OCI-LY7 (cell line): ENCODE results near the gene SLFN5. TPM values are rescaled to one million over a fixed set of nuclear protein-coding genes. Genes with fewer than 3 reads are reported as not detected.
"Not testable (repeated sequence)": the region's sequence is repeated elsewhere in the genome, so short reads cannot be mapped to it uniquely, and the experiment has no call there.

ENCODE experiments used
- BruUV-seq: library from RNA; stranded (reverse); fragments of 400-500 nt; replicated peaks from 2 replicates; lab custom pipeline; 2021; lab: Mats Ljungman, UMichigan
- CTCF ChIA-PET: fragments of 300-600 bp; sonication (Branson Sonifier 250); formaldehyde crosslinking; loops from one replicate; lab custom pipeline; 2022; ENCODE audit warnings: antibody characterized with exemption; ENCODE audit not compliant: unreplicated experiment; lab: Charles Lee
- POLR2A ChIA-PET: fragments of 300-600 bp; sonication (Branson Sonifier 250); formaldehyde crosslinking; loops from one replicate; lab custom pipeline; 2022; ENCODE audit warnings: antibody characterized with exemption; lab: Charles Lee
- DNase-seq: peaks from one replicate; pipeline ENCODE4 v3.0.0-alpha.2; 2015; ENCODE audit warnings: low spot score
- H2AFZ ChIP-seq: fragments of 200-600 bp; sonication (generic), shearing (Covaris generic); 2 replicates; pipeline ENCODE4 v1.6.1; 2014; ENCODE audit warnings: mild to moderate bottlenecking, antibody characterized with exemption, low read length, moderate library complexity
- H3K27ac ChIP-seq: fragments of 200-600 bp; sonication (generic); 2 replicates; pipeline ENCODE4 v1.5.1; 2014; ENCODE audit warnings: mixed run types, low read depth, mild to moderate bottlenecking, moderate library complexity, low read length, inconsistent platforms; ENCODE audit not compliant: poor library complexity, severe bottlenecking
- H3K36me3 ChIP-seq: fragments of 200-600 bp; sonication (generic); 2 replicates; pipeline ENCODE4 v1.6.1; 2014; ENCODE audit warnings: mild to moderate bottlenecking, antibody characterized with exemption, low read length, moderate library complexity, mixed read lengths; ENCODE audit not compliant: insufficient read depth
- H3K4me1 ChIP-seq: fragments of 200-600 bp; sonication (generic); 2 replicates; pipeline ENCODE4 v1.5.1; 2014; ENCODE audit warnings: mild to moderate bottlenecking, low read length; ENCODE audit not compliant: insufficient read depth, poor library complexity, severe bottlenecking
- H3K4me2 ChIP-seq: fragments of 200-600 bp; sonication (generic); 2 replicates; pipeline ENCODE4 v1.6.1; 2014; ENCODE audit warnings: mild to moderate bottlenecking, low read length
- H3K4me3 ChIP-seq: fragments of 200-600 bp; sonication (generic); 2 replicates; pipeline ENCODE4 v1.5.1; 2014; ENCODE audit warnings: mild to moderate bottlenecking, low read depth, low read length; ENCODE audit not compliant: poor library complexity, severe bottlenecking
- H3K79me2 ChIP-seq: fragments of 200-600 bp; sonication (generic); 2 replicates; pipeline ENCODE4 v1.6.1; 2016; ENCODE audit warnings: low read depth, mild to moderate bottlenecking, low read length, moderate library complexity, mixed read lengths; ENCODE audit not compliant: insufficient read depth
- H3K9me2 ChIP-seq: fragments of 200-600 bp; sonication (generic); 2 replicates; pipeline ENCODE4 v1.6.1; 2016; ENCODE audit warnings: mild to moderate bottlenecking, low read length, mixed read lengths; ENCODE audit not compliant: insufficient read depth
- H3K9me3 ChIP-seq: fragments of 200-600 bp; sonication (generic); 2 replicates; pipeline ENCODE4 v1.6.1; 2014; ENCODE audit warnings: mild to moderate bottlenecking, mixed run types, low read length, mixed read lengths
- H4K20me1 ChIP-seq: fragments of 200-600 bp; sonication (generic); 2 replicates; pipeline ENCODE4 v1.6.1; 2014; ENCODE audit warnings: mild to moderate bottlenecking, antibody characterized with exemption, low read length, moderate library complexity, mixed read lengths; ENCODE audit not compliant: insufficient read depth
- EZH2phosphoT487 ChIP-seq: fragments of 200-600 bp; sonication (generic); IDR thresholded peaks from 2 replicates; pipeline ENCODE4 v1.6.1; 2018; ENCODE audit warnings: low read depth, borderline replicate concordance, mild to moderate bottlenecking, mixed run types, antibody characterized with exemption, low read length, moderate library complexity, mixed read lengths
- intact Hi-C: fragments of 100-400 bp; cut with micrococcal nuclease; formaldehyde crosslinking; loops from one replicate; pipeline ENCODE4 v1.10.0; 2022; ENCODE audit not compliant: unreplicated experiment
- total RNA-seq, 2 experiments: library from RNA; depleted of rRNA in 1 of 2; stranded (reverse); fragments of >200 nt in 1 of 2; shearing (Covaris generic) in 1 of 2; gene quantifications; 2 replicates each; pipeline ENCODE4 v1.2.3, GENCODE V29; 2014 to 2022
- TF ChIP-seq, protein P1 (sequence below): fragments of 200-600 bp; sonication (generic); conservative IDR thresholded peaks from 2 replicates; pipeline ENCODE4 v1.5.1; 2014; ENCODE audit warnings: mild to moderate bottlenecking, antibody characterized with exemption, low read length, moderate library complexity, mixed read lengths

The SLFN5 gene
- total RNA-seq, 2 experiments from 2014 or later = 0.38 to 1.1 TPM

DNA sequence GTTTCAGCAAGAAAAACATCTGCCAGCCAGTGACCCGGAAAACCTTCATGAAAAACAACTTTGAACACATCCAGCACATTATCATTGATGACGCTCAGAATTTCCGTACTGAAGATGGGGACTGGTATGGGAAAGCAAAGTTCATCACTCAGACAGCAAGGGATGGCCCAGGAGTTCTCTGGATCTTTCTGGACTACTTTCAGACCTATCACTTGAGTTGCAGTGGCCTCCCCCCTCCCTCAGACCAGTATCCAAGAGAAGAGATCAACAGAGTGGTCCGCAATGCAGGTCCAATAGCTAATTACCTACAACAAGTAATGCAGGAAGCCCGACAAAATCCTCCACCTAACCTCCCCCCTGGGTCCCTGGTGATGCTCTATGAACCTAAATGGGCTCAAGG lies 22.2 kb downstream of the SLFN5 start:
- H3K4me2 ChIP-seq = no peak overlapping the region
- ChIA-PET CTCF (no interaction called here), POLR2A (no interaction called here)
- no peak for TF ChIP-seq EZH2phosphoT487
- TF ChIP-seq, protein P1, sequence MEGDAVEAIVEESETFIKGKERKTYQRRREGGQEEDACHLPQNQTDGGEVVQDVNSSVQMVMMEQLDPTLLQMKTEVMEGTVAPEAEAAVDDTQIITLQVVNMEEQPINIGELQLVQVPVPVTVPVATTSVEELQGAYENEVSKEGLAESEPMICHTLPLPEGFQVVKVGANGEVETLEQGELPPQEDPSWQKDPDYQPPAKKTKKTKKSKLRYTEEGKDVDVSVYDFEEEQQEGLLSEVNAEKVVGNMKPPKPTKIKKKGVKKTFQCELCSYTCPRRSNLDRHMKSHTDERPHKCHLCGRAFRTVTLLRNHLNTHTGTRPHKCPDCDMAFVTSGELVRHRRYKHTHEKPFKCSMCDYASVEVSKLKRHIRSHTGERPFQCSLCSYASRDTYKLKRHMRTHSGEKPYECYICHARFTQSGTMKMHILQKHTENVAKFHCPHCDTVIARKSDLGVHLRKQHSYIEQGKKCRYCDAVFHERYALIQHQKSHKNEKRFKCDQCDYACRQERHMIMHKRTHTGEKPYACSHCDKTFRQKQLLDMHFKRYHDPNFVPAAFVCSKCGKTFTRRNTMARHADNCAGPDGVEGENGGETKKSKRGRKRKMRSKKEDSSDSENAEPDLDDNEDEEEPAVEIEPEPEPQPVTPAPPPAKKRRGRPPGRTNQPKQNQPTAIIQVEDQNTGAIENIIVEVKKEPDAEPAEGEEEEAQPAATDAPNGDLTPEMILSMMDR = no peak
- no peaks in the 10 kb centered on the region for H4K20me1 ChIP-seq
- no peaks in the 10 kb centered on the region for H3K4me1 ChIP-seq
- no peaks in the 10 kb centered on the region for H3K9me2 ChIP-seq
- no peak overlapping the region for H2AFZ ChIP-seq
- no peaks in the 10 kb centered on the region for H3K79me2 ChIP-seq
- no peak overlapping the region for H3K27ac ChIP-seq
- BruUV-seq = no TSS peak
- H3K4me3 ChIP-seq = no peak overlapping the region
- intact Hi-C loops = no loop called here
- no peak for DNase-seq
- no peaks in the 10 kb centered on the region for H3K36me3 ChIP-seq
- H3K9me3 ChIP-seq = no peaks in the 10 kb centered on the region

DNA sequence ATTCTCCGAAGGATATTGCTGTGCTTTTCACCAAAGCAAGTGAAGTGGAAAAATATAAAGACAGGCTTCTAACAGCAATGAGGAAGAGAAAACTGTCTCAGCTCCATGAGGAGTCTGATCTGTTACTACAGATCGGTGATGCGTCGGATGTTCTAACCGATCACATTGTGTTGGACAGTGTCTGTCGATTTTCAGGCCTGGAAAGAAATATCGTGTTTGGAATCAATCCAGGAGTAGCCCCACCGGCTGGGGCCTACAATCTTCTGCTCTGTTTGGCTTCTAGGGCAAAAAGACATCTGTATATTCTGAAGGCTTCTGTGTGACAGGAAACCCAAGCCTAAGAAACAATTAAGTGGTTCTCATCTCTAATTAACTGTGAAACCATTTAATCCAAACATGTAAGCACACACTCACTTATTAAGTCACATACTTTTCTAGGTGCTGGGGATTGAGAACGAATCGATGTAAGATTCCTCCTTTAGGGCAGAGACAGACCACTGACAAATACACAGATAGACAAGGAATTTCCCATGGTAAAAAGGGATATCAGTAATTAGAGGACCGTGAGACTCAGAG lies 22.8 kb downstream of the SLFN5 start:
- intact Hi-C loops = no loop called here
- Histone ChIP-seq H3K27ac (no peak overlapping the region), H2AFZ (no peak overlapping the region), H3K4me3 (no peak overlapping the region), H3K79me2 (no peaks in the 10 kb centered on the region), H3K4me1 (no peaks in the 10 kb centered on the region), H3K36me3 (no peaks in the 10 kb centered on the region), H3K9me3 (no peaks in the 10 kb centered on the region), H4K20me1 (no peaks in the 10 kb centered on the region), H3K9me2 (no peaks in the 10 kb centered on the region), H3K4me2 (no peak overlapping the region)
- POLR2A ChIA-PET = no interaction called here
- no peak for DNase-seq
- TF ChIP-seq, protein P1 = no peak
- TF ChIP-seq EZH2phosphoT487 = no peak
- BruUV-seq = no TSS peak
- CTCF ChIA-PET = no interaction called here

DNA sequence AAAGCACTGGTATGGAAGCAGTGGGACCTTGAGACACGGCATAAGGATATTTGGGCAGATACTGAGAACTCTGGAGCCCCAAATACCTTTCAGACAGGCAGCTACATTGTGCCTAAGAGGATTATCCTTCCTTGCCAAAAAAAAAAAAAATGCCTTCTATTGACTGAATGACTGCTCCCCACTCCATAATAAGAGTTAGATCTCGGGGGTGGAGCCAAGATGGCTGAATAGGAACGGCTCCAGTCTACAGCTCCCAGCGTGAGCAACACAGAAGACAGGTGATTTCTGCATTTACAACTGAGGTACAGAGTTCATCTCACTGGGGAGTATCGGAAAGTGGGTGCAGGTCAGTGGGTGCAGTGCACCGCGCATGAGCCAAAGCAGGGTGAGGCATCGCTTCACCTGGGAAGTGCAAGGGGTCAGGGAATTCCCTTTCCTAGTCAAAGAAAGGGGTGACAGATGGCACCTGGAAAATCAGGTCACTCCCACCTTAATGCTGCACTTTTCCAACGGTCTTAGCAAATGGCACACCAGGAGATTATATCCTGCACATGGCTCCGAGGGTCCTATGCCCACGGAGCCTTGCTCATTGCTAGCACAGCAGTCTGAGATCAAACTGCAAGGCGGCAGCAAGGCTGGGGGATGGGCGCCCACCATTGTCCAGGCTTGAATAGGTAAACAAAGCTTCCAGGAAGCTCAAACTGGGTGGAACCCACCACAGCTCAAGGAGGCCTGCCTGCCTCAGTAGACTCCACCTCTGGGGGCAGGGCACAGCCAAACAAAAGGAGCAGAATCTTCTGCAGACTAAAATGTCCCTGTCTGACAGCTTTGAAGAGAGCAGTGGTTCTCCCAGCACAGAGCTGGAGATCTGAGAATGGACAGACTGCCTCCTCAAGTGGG lies 31.5 kb downstream of the SLFN5 start:
- H3K9me2 ChIP-seq, H3K9me3 ChIP-seq, H3K27ac ChIP-seq, H3K4me1 ChIP-seq, H3K4me3 ChIP-seq, H3K4me2 ChIP-seq, H3K36me3 ChIP-seq, intact Hi-C loops, H2AFZ ChIP-seq, H4K20me1 ChIP-seq, DNase-seq, BruUV-seq, CTCF ChIA-PET, H3K79me2 ChIP-seq: not testable (repeated sequence)
- POLR2A ChIA-PET = interaction anchor here (0.6 kb wide), 1 partner anchor 108 kb away, joined by 3 read pairs; no protein-coding TSS in a partner anchor

DNA sequence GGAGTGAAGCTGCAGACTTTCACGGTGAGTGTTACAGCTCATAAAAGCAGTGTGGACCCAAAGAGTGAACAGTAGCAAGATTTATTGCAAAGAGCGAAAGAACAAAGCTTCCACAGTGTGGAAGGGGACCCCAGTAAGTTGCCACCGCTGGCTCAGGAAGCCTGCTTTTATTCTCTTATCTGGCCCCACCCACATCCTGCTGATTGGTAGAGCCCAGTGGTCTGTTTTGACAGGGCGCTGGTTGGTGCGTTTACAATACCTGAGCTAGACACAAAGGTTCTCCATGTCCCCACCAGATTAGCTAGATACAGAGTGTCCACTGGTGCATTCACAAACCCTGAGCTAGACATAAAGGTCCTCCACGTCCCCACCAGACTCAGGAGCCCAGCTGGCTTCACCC lies 35.6 kb downstream of the SLFN5 start:
- DNase-seq, H3K9me3 ChIP-seq, H4K20me1 ChIP-seq, H3K4me1 ChIP-seq, H2AFZ ChIP-seq, H3K4me2 ChIP-seq, H3K36me3 ChIP-seq, CTCF ChIA-PET, BruUV-seq, H3K4me3 ChIP-seq, intact Hi-C loops, H3K27ac ChIP-seq, H3K9me2 ChIP-seq, H3K79me2 ChIP-seq, POLR2A ChIA-PET: not testable (repeated sequence)

DNA sequence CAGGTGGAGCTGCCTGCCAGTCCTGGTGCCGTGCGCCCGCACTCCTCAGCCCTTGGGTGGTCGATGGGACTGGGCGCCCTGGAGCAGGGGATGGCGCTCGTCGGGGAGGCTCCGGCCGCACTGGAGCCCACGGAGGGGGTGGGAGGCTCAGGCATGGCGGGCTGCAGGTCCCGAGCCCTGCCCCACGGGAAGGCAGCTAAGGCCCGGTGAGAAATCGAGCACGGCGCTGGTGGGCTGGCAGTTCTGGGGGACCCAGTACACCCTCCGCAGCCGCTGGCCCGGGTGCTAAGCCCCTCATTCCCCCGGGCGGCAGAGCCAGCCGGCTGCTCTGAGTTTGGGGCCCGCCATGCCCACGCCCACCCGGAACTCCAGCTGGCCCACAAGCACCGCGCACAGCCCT lies 36.0 kb downstream of the SLFN5 start:
- H3K27ac ChIP-seq, POLR2A ChIA-PET, H3K4me1 ChIP-seq, H4K20me1 ChIP-seq, intact Hi-C loops, BruUV-seq, H3K4me2 ChIP-seq, H3K79me2 ChIP-seq, H3K9me3 ChIP-seq, H3K9me2 ChIP-seq, CTCF ChIA-PET, DNase-seq, H3K36me3 ChIP-seq, H2AFZ ChIP-seq, H3K4me3 ChIP-seq: not testable (repeated sequence)
